ENCODE measurements around the gene GDPD3.

The GDPD3 gene

GRCh38 chr16:30054959-30055553, 58.3 kb downstream of the GDPD3 start:
- DNase-seq (ENCODE audit: low spot score): no peak

All from hepatic stellate cell (primary cell).